IPS-18c (cell line): ENCODE data around the gene ACKR4.
"Not testable (repeated sequence)": the region's sequence is repeated elsewhere in the genome, so short reads cannot be mapped to it uniquely, and the experiment has no call there.

Experiments
- H3K4me3 ChIP-seq: 2 replicates; pipeline ENCODE4 v1.7.0; 2013; ENCODE audit warnings: low read depth, mild to moderate bottlenecking, low read length, moderate library complexity; ENCODE audit not compliant: insufficient read depth
- H3K9me3 ChIP-seq: one replicate; pipeline ENCODE4 v1.6.1; 2013; ENCODE audit warnings: mild to moderate bottlenecking, low read length, moderate library complexity; ENCODE audit not compliant: control insufficient read depth, insufficient read depth

ACKR4 gene

DNA sequence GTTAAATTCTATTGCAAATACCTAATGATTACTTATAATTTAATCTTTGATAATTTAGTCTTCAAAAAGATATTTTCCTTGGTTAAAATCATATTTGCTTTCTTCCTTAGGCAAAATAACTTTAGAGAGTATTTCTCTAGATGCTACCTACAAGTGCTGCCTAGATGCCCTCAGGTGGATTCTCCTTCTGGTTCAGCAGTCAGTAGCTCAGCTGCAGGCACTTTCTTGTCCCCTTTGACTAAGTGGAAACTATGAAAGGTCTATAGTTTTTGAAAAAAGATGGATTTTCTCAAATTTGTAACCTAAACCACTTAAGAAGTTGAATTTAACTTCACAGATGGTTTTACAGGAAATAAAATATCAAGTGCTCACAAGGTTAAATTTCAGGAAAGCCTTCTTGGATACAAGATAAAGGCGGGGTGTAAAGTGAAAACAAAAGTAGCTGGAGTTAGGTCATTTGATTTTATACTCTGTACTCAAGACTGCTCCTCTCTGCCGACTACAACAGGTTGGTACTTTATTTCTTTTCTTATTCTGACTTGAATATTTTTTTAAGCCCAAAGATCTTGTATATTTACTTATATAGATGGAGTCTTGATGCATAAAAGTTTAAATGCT, at the start of gene ACKR4:
ACKR4 (plus strand) TSS at position 455 of the 618 bp plus-strand sequence. CDS start 3,128 bp downstream, outside the sequence.
- H3K4me3 ChIP-seq = no peak within 1 kb of the TSS

DNA sequence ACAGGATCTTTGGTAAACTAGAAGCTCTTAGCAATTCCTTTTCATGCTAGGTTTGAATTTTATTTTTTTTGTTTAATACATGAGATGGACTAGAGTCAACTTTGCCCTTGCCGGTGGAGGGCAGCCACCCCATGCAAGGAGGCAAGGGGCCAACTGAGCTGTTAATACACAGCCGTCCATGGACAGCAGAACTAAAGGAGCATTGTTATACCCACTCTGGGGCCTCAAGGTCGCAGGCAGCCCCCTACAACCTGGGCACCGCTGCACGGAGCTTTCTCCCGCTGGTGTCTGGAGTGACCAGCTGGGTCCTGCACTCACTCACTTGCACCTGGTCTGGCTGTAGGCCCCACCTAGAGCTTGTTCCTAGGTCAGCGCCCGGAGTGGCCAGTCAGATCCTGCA, 47.9 kb upstream of the ACKR4 start:
- H3K4me3 ChIP-seq = no peak overlapping the region

More for the DNA sequence above, at the start of gene ACKR4:
- H3K9me3 ChIP-seq = no peaks in the 10 kb centered on the region

DNA sequence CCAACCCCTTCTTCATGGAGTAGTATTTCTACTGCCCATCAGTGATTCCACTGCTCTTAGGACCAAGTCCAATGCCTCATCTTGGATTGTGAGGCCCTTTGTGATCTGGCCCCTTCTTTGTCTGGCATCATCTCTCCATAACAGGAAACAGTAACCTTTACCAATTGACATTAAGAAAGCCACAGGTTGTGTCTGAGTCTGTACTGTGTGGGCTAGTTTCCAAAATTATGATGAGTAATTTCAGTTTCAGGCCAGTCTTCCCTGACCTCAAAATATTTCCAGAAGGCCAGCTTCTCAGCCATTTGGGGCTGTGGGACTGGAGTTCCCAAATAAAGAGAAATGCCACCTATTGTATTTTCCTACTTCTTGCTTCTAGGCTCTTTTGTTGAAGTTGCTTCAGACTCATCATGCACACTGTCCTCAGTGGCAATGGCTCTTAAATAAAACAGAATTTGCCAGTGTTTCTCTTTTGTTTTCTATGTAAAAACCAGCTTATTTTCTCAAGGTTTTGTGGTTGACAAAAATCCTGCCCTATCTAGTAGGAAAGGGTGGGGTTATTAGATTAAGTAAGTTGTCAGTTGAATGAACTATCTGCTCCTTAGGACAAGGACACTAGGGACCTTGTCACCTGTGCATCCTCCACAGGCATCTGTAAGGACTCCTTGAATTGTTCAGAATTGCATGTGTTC, 47.0 kb upstream of the ACKR4 start:
- Histone ChIP-seq H3K4me3 (no peak overlapping the region), H3K9me3 (no peaks in the 10 kb centered on the region)

More for the DNA sequence above, 47.9 kb upstream of the ACKR4 start:
- H3K9me3 ChIP-seq = no peaks in the 10 kb centered on the region

DNA sequence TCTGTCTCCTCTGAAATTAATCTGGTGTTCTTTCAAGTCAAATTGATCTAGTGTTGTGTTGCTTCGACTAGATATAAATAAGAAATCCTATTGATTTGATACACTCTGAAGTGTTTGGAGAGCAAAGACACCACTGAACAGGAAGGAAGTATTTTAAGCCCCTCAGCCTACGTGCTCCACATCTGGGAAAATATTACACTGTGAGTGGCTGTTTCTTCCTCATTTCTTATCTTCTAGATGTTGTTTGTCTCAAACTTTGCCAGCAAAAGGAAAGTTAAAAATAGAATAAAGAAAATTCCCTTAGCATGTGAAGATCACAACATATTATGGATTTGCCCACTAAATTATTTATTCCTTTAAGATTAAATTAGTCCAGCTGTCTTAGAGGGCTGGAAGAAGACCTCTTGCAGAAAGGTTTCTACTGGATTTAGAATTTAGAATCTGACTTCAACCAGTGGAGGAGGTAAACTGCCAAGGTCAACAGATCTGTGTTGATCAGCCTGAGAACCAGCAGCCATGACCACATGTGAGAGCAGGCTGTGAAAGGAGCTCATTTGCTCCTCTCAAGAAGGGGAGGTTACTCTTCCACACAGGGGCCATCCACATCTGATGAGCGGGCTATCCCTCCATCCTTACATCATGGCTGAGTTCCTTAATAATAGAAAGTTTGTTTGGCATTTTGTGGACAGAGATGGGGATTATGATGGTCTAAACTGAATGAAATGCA, 46.3 kb upstream of the ACKR4 start:
- H3K4me3 ChIP-seq = no peak overlapping the region
- no peaks in the 10 kb centered on the region for H3K9me3 ChIP-seq

DNA sequence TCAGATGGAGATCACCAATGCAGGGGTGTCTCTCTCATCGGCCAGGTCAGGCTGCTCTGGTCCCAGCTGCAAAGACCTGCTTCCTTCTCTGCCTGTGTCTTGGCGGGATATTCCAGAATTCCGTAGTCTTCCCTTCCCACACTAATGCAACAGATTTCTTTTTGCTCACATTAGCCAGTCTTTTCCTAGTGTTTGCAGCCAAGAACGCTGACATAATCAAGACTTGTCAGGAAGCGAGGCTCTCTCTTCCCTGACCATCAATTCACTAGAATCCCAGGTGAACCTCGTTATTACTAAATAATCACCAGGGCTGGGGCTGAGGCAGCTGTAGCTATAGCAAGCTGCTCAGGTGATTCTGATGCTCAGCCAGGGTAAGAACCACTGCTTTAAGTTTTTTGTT, 43.2 kb upstream of the ACKR4 start:
- Histone ChIP-seq H3K4me3 (no peak overlapping the region), H3K9me3 (no peaks in the 10 kb centered on the region)

DNA sequence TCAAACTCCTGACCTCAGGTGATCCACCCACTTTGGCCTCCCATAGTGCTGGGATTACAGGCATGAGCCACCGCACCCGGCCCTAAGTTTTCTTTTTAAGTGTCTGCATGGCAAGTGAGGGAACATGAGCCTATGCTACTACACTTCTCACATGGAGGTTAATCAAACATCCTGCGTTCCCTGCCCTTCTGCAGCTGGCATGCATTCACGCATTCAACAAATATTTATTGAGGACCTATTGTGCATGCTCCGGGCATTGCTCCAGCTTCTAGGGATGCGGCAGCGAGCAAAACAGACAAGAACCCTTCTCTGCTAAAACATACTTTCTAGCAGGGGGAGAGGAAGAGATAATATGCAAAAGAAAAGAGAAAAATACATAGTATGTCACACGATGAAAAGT, 42.6 kb upstream of the ACKR4 start:
- Histone ChIP-seq H3K4me3 (no peak overlapping the region), H3K9me3 (no peaks in the 10 kb centered on the region)

DNA sequence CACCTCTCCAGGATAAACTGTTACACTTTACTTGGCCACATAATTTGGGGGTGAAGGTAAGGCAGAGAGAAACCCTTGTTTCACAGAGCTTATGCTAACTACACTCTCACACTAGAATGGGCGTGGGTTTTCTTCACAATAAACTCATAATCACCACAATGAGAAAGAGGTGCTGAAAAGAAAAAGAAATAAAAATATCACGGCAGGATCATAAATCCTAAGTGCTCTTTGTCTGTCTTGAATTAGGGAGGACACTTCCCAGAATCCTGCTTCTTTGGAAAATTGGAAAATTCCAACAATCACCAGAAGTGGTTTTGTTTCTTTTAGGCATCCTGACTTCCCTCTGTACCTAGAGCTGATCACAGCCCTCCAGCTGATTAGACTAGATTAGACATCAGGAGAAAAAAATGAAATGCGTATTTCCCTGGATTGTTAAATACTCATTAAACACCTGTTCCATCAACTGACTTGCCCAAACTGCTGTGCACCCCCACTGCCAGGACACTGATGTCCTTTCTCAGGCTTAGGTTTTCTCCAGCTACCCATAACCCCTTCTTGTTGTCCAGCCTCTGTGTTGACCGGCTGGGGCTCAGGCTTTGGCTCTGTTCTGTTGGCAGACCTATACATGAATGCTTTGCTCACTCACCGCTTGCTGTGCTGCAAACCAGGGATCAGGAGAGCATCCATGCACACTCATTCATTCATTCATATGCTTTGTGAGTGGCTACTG, 41.6 kb upstream of the ACKR4 start:
- Histone ChIP-seq H3K4me3 (no peak overlapping the region), H3K9me3 (no peaks in the 10 kb centered on the region)

DNA sequence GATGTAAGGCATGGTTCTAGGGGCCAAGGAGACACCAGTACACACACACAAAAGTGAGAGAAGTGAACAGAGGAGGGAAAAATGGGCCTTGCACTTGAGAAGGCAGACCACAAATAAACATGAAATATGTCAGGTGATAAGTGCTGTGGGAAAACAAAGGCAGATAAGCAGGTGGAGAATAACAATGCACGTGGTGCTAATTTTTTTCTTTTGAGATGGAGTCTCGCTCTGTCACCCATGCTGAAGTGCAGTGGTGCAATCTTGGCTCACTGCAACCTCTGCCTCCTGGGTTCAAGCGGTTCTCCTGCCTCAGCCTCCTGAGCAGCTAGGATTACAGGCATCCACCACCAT, 41.1 kb upstream of the ACKR4 start:
- not testable (repeated sequence) for H3K4me3 ChIP-seq, H3K9me3 ChIP-seq

DNA sequence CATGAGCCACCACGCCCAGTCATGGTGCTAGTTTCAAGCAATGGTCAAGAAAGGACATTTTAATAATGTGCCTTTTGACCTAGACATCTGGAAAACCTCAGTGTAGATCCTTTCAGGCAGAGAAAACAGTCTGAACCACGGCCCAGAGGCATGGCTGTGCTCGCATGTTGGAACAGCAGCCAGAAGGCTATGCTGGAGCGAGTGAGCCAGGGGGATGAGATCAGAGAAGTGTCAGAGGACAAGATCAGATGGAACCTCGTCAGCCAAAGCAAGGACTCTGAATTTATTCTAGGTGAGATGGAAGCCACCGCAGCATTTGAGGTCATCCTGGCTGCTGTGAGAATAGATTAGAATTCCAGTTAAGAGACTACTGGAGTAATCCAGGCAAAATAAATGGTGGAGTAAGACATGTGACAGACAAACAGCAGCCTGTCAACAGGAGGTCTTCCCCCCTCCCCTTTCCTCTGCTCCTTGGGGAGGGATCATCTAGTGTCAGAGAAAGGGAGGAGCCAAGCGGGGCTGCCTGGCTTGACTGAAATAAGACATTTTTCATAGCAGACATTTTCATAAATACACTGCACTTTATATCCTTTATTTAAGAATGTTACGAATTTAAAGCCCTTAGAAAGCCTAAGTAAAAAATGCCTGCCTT, 40.4 kb upstream of the ACKR4 start:
- H3K9me3 ChIP-seq = no peaks in the 10 kb centered on the region
- H3K4me3 ChIP-seq = no peak overlapping the region

DNA sequence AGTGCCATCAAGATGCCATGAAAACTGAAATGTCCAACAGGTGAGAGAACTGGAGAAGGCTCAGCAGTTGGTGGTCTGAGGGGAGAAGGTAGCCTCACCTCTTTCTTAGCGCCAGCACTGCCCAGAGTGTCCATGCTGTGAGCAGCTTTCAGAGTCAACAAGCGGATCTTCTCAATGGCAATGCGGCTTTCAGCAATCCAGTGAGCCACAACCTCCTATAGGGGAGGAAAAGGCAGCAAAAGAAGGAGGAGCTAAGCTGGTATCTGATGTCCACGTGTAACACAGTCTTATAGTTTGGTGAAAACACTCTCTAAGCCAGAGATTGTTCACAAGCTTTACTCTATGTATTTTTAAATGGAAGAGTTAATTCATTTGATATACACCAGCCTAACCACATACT, 36.1 kb upstream of the ACKR4 start:
- Histone ChIP-seq H3K4me3 (no peak overlapping the region), H3K9me3 (no peaks in the 10 kb centered on the region)

DNA sequence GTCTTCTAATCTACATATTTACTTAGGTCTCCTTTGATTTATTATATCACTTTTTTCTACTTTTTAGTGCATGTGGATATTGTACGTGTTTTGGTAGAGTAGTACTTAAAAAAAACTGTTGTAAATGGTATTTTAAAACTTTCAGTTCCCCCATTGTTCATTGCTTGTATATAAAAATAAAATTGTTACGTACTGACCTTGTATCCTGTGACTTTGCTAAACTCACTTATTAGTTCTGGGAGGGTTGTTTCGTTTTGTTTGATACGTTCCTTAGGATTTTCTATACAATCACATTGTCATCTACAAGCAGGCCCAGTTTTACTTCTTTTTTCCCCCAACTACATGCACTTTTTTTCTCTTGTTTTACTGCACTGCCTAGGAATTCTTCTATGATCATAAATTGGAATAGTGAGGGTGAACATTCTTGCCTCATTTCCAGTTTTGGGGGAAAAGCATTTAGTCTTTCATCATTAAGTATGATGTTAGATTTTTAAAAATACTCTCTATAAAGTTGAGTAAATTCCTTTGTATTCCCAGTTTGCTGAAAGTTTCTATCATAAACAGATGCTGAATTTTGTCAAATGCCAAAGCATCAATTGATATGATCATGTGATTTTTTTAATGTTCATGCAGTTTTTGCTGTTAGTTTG, 33.5 kb upstream of the ACKR4 start:
- no peak overlapping the region for H3K4me3 ChIP-seq

DNA sequence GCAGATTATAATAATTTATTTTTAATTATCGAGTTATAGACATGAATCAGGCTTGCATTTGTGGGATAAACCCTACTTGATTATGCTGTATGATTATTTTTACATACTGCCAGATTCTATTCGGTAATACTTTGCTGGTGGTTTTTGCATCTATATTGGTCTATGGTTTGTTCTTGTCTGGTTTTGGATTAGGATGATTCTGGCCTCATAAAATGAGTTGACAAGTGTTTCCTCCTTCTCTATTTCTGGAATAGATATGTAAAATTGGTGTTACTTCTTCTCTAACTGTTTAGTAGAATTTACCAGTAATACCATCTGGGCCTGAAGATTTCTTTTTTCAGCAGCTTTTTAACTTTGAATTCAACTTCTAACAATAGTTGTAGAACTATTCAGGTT, 33.0 kb upstream of the ACKR4 start:
- no peaks in the 10 kb centered on the region for H3K9me3 ChIP-seq
- no peak overlapping the region for H3K4me3 ChIP-seq

More for the DNA sequence above, 33.5 kb upstream of the ACKR4 start:
- no peaks in the 10 kb centered on the region for H3K9me3 ChIP-seq

DNA sequence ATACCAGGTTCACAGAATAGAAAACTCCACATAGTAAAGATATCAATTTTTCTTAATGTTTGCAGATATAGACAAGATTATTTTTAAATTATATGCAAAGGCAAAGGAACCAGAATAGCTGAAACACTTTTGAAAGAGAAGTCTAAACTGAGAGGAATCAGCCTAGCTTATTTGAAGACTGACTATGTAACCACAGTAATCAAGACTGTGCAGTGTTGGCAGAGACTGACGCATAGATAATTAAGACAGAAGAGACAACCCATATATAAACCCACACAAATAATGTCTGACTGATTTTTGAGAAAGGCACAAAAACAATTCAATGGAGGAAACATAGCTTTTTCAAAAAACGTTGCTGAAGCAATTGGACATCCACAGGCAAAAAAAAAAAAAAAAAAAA, 28.6 kb upstream of the ACKR4 start:
- no peak overlapping the region for H3K4me3 ChIP-seq
- H3K9me3 ChIP-seq = no peaks in the 10 kb centered on the region

DNA sequence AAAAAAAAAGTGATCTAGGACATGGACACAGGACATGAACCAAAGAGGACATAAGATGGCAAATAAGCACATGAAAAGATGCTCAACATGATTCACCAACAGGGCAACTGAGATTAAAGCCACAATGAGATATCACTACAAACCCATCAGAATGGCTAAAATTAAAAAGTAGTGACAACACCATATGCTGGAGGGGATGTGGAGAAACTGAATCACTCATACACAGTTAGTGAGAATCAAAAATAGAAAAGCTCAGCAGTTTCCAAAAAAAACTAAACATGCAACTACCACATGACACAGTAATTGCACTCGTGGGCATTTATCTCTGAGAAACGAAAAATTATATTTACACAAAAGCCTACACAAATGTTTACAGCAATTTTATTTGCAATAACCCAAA, 27.9 kb upstream of the ACKR4 start:
- H3K4me3 ChIP-seq = no peak overlapping the region
- no peaks in the 10 kb centered on the region for H3K9me3 ChIP-seq

DNA sequence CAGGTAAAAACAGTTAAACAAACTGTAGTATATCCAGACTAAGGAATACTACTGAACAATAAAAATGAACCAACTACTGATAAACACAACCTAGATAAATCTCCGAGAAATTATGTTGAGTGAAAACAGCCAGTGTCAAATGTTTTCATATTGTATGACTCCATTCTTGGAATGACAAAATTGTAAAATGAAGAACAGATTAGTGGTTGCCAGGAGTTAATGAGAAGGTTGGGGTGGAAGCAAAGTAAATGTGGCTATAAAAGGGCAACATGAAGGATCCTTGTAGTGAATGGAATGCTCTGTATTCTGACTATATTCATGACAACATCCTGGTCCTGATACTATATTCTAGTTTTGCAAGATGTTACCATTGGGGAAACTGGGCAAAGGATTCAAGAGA, 27.5 kb upstream of the ACKR4 start:
- H3K4me3 ChIP-seq = no peak overlapping the region
- H3K9me3 ChIP-seq = no peaks in the 10 kb centered on the region

DNA sequence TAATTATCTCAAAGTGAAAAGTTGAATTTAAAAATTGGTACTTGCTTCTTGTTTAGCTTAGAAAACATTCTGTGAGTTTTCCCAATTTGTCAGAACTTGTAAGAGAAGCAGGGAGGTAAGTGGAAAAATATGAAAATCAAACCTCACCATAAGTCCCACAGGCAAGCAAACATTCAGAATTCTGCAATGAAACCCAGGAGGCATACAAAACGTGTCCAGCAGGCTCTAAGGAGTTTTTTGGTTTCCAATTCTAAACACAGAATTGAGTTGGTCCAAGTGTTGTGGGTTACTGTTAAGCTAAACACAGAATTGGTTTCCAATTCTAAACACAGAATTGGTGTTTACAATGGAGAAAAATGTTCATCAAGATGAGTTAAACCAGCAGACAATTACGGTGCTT, 27.1 kb upstream of the ACKR4 start:
- Histone ChIP-seq H3K4me3 (no peak overlapping the region), H3K9me3 (no peaks in the 10 kb centered on the region)

DNA sequence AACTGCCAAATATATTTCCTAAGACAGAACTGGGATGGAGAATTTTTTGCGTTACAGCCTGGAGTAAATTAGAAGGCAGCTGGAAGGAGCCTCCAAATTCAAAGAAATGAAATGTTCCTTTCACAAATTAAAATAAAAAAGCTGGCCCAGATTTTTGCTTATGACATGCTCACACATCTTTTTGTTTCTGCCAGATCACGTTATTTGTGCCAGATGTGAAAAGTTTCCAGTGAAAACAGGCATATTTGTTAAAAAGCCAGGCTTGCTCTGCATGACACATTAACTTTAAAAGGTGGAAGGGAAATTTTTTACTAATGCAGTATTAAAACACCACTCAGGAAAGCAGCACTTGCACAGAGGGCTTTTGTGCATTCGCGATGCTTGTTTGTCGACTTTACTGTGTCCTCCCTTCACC, 23.3 kb upstream of the ACKR4 start:
- Histone ChIP-seq H3K9me3 (no peaks in the 10 kb centered on the region), H3K4me3 (no peak overlapping the region)
